ENCODE results near the gene SOWAHA.

GRCh38 chr5:132774406-132774805 lies 38.7 kb upstream of the SOWAHA start:
- TF ChIP-seq JUND (IDR thresholded peaks at IDR 0.05) (no peak), CTCF (IDR thresholded peaks at IDR 0.05 in 2 of 3, conservative IDR thresholded peaks at IDR 0.05 in 1 of 3; ENCODE audit: borderline replicate concordance in 1 of 3, insufficient read depth in 1 of 3, low read depth in 2 of 3, low read length in 2 of 3) (no peak), ZNF274 (IDR thresholded peaks at IDR 0.05; ENCODE audit: low read depth, low read length) (no peak), RAD21 (IDR thresholded peaks at IDR 0.05; ENCODE audit: low read depth) (no peak), POLR2A (IDR thresholded peaks at IDR 0.05; ENCODE audit: borderline replicate concordance, extremely low read depth, insufficient read depth, insufficient read length) (no peak), MAX (IDR thresholded peaks at IDR 0.05) (no peak), EZH2 (IDR thresholded peaks at IDR 0.05) (no peak), REST (IDR thresholded peaks at IDR 0.05; ENCODE audit: low read depth) (no peak), EZH2phosphoT487 (IDR thresholded peaks at IDR 0.05; ENCODE audit: borderline replicate concordance) (no peak), POLR2AphosphoS5 (IDR thresholded peaks at IDR 0.05; ENCODE audit: low read depth, low read length) (no peak), FOSL1 (IDR thresholded peaks at IDR 0.05; ENCODE audit: low read depth) (no peak), ATF3 (IDR thresholded peaks at IDR 0.05) (no peak), YY1 (IDR thresholded peaks at IDR 0.05; ENCODE audit: extremely low read depth, insufficient replicate concordance, low read depth, low read length) (no peak)

All from HCT116 (cell line).